Spleen (tissue), 7 donors: ENCODE measurements around the gene DGKB.

Experiments used
- POLR2A ChIP-seq, 3 donors: fragments of 450-650 bp; IDR thresholded peaks; one replicate each; pipeline ENCODE4 v1.5.1; 2017; ENCODE audit warnings: antibody characterized with exemption in 3 of 3, mild to moderate bottlenecking in 1 of 3
- POLR2AphosphoS5 ChIP-seq, 3 donors: sonication (generic); formaldehyde crosslinking; IDR thresholded peaks; one replicate each; pipeline ENCODE4 v1.5.1; 2017; ENCODE audit warnings: antibody characterized with exemption in 3 of 3
- TF ChIP-seq, protein P1 (sequence below), 11 experiments: fragments of 200-600 bp in 7 of 11; fragments of 450-650 bp in 4 of 11; sonication (generic) in 4 of 11; IDR thresholded peaks in 8 of 11; conservative IDR thresholded peaks in 3 of 11; 1 replicate in 7 of 11; 2 replicates in 4 of 11; pipeline versions ENCODE4 v1.4.0 to v1.8.0; 2016 to 2021; ENCODE audit warnings: antibody characterized with exemption in 11 of 11, inconsistent platforms in 4 of 11, mild to moderate bottlenecking in 1 of 11
- donor health status: DM: no; HTN: no; CAD: no; lungs with moderate emphysema.
- donor health status: DM: no; HTN: no; CAD: no.
- donor health status: DM: no; HTN: no; CAD: no.

DNA sequence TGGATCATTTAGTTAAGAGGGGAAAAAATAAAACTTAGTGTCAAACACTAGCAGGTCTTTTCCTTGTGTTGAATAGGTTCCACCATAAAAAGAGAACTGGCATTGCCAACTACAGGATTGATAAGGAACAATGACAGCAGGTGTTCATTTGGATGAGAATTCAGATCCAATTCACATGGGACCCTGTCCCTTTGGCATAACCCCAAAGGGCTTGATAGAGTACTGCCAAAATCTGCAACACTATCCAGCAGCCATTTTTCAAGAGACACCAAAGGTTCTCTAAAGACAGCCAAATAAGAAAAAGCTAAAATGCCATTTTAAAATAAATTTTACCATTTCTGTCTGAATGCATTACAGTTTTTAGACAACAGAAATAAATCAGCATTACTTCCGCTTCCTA is 422.3 kb downstream of the DGKB start:
- TF ChIP-seq, protein P1, sequence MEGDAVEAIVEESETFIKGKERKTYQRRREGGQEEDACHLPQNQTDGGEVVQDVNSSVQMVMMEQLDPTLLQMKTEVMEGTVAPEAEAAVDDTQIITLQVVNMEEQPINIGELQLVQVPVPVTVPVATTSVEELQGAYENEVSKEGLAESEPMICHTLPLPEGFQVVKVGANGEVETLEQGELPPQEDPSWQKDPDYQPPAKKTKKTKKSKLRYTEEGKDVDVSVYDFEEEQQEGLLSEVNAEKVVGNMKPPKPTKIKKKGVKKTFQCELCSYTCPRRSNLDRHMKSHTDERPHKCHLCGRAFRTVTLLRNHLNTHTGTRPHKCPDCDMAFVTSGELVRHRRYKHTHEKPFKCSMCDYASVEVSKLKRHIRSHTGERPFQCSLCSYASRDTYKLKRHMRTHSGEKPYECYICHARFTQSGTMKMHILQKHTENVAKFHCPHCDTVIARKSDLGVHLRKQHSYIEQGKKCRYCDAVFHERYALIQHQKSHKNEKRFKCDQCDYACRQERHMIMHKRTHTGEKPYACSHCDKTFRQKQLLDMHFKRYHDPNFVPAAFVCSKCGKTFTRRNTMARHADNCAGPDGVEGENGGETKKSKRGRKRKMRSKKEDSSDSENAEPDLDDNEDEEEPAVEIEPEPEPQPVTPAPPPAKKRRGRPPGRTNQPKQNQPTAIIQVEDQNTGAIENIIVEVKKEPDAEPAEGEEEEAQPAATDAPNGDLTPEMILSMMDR (IDR thresholded peaks at IDR 0.05 in 8 of 11, conservative IDR thresholded peaks at IDR 0.05 in 3 of 11), result no peak
- TF ChIP-seq POLR2A (IDR thresholded peaks at IDR 0.05), result no peak
- TF ChIP-seq POLR2AphosphoS5 (IDR thresholded peaks at IDR 0.05), result no peak
